ENCODE data around the gene CUEDC1.
"Not testable (repeated sequence)": the region's sequence is repeated elsewhere in the genome, so short reads cannot be mapped to it uniquely, and the experiment has no call there.

Gene CUEDC1

GRCh38 chr17:57859601-57860413 is 95.4 kb downstream of the CUEDC1 start:
- DNase-seq (ENCODE audit: low spot score), result no peak

- no peak for DNase-seq (ENCODE audit: low spot score)
Observed at GRCh38 chr17:57858838-57859237, 96.4 kb downstream of the CUEDC1 start.

- DNase-seq (ENCODE audit: low spot score), result no peak
Observed at GRCh38 chr17:57856792-57857620, 98.2 kb downstream of the CUEDC1 start.

DNA sequence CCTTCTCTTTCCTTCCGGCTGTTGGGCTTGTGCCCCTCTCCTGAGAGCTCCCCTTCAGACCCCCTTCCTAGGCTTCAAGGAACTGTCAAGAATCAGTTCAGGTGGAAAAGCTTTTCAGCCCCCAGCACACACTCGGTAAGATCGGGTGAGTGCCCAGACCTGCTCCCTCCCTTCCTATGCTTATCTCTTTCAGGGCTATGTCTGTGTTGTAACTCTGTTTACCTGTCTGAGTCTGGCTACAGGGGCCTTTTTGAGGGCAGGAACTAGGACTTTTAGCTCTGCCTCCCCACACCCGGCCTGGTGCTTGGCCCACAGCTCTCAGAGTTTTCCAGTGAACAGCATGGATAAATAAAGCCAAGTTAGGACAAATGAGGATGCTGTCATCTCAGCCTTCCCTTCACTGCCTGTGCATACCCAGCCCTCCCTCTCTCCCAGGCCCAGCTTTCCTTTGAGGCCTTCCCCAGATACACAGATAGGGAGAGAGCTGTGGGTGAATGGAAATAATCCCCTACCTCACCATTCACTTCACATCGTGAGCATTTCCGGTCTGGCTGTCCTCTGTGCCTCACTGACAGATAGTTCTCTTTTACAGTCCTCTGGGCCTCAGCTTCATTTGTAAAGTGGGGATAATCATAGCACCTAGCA is 99.7 kb downstream of the CUEDC1 start:
- no peak for DNase-seq (ENCODE audit: low spot score)

GRCh38 chr17:57853695-57854094 is 101.5 kb downstream of the CUEDC1 start:
- no peak for DNase-seq (ENCODE audit: low spot score)

DNA sequence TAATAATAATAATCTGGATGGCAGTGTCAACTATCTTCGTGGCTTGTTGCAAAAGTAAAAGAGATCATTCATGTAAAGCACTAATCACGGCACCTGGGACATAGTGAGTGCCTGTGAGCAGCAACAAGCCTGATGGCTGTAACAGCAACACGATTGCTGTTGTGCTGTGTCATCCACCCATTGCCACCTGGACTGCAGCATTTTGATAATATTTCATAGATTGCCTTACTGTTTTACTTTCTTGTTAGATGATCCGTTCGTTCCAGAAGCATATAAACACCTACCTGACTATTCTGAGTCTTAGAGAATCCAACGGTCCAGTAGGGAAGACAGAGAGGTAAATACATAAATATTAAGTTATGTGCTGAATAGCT is 102.3 kb downstream of the CUEDC1 start:
- DNase-seq (ENCODE audit: low spot score), result no peak

DNA sequence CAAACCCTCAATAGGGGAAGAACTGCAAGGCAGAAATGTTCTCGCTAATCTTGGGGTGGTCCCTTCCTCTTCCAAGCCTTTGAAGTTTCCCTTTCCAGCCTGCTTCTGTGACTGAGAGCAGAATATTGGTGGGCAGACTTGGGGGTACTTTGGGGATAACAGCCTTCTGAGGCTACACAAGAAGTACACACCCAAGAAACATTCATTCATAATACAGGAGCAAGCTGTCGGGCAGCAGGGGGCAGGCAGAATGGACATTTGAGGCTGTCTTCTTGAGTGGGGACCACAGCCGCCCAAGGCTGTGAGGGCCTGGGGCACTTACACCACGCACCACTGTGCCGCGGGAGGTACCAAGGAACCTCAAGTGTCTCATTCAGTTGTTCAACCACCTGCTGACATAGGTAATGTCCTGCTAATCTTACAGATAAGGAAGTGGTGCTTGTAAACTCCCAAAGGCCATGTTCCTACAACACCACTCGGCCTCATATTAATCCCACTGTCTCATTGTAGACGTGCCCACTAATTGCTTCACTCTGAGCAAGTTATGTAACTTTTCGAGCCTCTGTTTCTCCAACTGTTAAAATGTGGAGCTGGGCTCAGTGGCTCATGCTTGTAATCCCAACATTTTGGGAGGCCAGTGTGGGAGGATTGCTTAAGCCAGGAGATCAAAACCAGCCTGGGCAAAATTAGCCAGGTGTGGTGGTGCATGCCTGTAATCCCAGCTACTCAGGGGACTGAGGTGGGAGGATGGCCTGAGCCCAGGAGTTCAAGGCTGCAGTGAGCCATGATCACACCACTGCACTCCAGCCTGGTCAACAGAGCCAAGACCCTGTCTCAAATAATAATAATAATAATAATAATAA is 102.9 kb downstream of the CUEDC1 start:
- DNase-seq (ENCODE audit: low spot score), result no peak

- peak; percentile 84 for DNase-seq (ENCODE audit: low spot score)
Observed at GRCh38 chr17:57849874-57850754, 105.1 kb downstream of the CUEDC1 start, which contains the start of gene MRPS23. MRPS23 (minus strand) TSS chr17:57850044; CDS start chr17:57850010, 34 bp downstream.

- no peak for DNase-seq (ENCODE audit: low spot score)
Observed at GRCh38 chr17:57849163-57849873, 105.9 kb downstream of the CUEDC1 start.

GRCh38 chr17:57846056-57846945 is 108.9 kb downstream of the CUEDC1 start:
- not testable (repeated sequence) for DNase-seq (ENCODE audit: low spot score)

GRCh38 chr17:57842280-57842679 is 112.9 kb downstream of the CUEDC1 start:
- DNase-seq (ENCODE audit: low spot score), result no peak

DNA sequence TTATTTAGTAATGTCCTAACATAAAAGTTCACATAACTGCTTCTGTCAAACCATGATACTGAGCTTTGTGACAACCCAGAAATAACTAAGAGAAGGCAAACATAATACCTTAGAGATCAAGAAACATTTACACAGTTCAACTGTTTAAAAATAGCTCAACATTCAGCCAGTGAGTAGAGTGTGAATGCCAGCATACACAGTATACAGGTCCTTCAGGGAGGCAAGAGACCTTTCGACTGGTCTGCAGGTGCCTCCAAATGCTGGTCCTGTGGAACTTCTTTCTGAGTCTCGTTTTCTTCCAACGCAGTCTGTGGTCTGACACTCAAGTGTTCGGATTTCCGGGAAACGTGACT is 115.7 kb downstream of the CUEDC1 start:
- DNase-seq (ENCODE audit: low spot score), result no peak

DNA sequence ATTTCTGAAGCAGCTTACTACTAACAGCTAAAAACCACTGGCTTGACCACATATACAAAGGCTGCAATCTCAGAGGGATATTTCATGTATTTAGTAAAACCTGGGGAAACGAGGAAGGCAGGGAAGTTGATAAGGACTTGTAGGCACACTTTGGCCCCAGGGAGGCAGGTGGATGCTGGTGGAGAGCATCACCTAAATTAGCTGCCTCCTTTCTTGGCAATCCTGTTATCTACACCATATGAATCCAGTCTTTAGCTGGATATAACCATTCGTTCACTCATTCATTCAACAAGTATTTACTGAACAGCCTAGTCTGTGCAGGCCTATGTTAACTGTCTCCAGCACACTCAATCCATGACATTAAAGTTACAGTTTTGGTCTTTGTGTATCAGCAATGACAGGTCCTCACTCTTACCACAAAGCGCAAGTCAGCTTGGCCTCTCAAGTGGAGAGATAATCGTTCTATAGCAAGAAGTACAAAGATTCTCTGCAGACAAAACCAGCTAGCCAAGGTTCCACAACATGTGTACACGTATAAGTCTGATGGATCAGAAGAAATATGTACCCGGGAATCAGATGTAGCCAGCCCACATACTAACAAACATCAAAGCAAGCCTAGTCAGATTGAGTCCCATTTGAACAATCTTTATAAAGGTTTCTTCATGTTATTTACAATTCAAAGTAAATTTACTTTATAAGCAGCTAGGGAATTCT is 116.2 kb downstream of the CUEDC1 start:
- no peak for DNase-seq (ENCODE audit: low spot score)

DNA sequence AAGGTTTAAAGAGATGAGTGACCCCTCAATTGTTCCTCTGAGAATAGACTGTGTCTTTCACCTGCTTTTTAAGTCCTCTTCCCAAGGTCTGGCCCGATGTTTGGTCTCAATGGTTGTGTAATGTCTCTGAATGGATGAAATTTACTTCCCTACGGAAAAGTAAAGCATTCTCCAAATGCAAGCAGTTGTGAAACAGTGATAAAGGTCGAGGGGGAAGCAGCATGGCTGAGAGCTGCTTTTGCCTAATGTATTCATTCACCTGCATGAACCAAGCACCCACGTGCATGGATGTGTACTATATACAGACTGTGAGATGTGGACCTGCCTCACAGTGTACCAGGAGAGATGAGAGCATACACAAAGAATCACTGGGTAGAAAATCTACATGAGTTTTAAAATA is 116.8 kb downstream of the CUEDC1 start:
- DNase-seq (ENCODE audit: low spot score), result no peak

GRCh38 chr17:57835333-57835900 is 119.8 kb downstream of the CUEDC1 start:
- DNase-seq (ENCODE audit: low spot score), result no peak

DNA sequence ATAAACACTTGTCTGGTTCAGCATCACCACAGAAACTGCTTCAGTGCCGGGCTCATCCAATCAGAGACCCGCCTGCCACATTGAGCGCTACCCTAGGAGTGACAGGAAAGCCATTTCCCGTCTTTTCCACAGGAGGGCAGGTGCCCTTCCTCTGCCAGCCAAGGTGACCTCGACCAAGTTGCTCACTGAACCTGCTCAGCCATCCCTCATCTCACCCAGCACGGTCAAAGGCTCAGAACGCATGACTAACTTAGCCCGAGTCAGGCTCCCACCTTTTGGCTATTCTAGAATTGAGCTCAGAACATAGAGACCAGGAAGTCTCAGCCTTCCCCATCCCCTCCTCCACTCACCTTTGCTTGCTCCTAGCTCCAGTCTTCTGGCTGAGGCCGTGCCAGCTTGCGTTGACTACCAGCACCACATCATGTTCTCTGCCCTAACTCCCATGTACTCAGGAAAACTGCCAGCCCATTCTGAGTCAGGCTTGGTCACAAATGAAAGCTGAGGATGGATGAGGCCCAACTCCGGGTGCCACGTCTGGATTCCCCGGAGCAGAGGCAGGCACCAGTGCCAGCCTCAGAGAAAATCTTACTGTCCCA is 121.0 kb downstream of the CUEDC1 start:
- DNase-seq (ENCODE audit: low spot score), result no peak

- DNase-seq (ENCODE audit: low spot score), result peak; percentile 46
Observed at GRCh38 chr17:57833179-57833939, 121.9 kb downstream of the CUEDC1 start.

Measured in HuH-7.5 (cell line).